Spleen (tissue), 7 donors: ENCODE results near the gene KCTD13.

Source experiments
- CTCF ChIP-seq, 11 experiments: fragments of 200-600 bp in 7 of 11; fragments of 450-650 bp in 4 of 11; sonication (generic) in 4 of 11; IDR thresholded peaks in 8 of 11; conservative IDR thresholded peaks in 3 of 11; 1 replicate in 7 of 11; 2 replicates in 4 of 11; pipeline versions ENCODE4 v1.4.0 to v1.8.0; 2016 to 2021; ENCODE audit warnings: antibody characterized with exemption in 11 of 11, inconsistent platforms in 4 of 11, mild to moderate bottlenecking in 1 of 11
- POLR2A ChIP-seq, 3 donors: fragments of 450-650 bp; IDR thresholded peaks; one replicate each; pipeline ENCODE4 v1.5.1; 2017; ENCODE audit warnings: antibody characterized with exemption in 3 of 3, mild to moderate bottlenecking in 1 of 3
- POLR2AphosphoS5 ChIP-seq, 3 donors: sonication (generic); formaldehyde crosslinking; IDR thresholded peaks; one replicate each; pipeline ENCODE4 v1.5.1; 2017; ENCODE audit warnings: antibody characterized with exemption in 3 of 3
- donor health status: DM: no; HTN: no; CAD: no; lungs with moderate emphysema.
- donor health status: DM: no; HTN: no; CAD: no.
- donor health status: DM: no; HTN: no; CAD: no.

DNA sequence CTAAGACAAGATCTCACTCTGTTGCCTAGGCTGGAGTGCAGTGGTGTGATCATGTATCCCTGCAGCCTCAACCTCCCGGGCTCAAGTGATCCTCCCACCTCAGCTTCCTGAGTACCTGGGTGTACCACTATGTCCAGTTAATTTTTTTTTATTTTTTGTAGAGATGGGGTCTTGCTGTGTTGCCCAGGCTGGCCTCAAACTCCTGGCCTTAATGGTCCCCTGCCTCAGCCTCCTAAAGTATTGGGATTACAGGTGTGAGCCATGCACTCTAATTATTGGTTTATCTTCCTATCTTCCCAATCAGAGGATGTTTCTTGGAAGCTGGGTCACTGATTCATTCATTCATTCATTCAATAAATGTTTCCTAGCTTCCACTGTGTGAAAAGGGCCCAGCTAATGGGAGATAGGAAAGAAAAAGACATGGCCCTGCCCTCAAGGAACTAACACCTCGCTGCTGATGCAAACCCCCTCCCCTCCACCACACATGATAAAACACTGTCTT is 17.3 kb downstream of the KCTD13 start:
- TF ChIP-seq CTCF (IDR thresholded peaks at IDR 0.05 in 8 of 11, conservative IDR thresholded peaks at IDR 0.05 in 3 of 11) (no peak), POLR2AphosphoS5 (IDR thresholded peaks at IDR 0.05) (no peak), POLR2A (IDR thresholded peaks at IDR 0.05) (no peak)
